Measurements from ENCODE around the gene RORC.

GRCh38 chr1:151762941-151763921, 68.4 kb downstream of the RORC start, which contains the start of gene MRPL9:
- TF ChIP-seq CTCF (IDR thresholded peaks at IDR 0.05; ENCODE audit: low read depth, low read length) (no peak), POLR2A (IDR thresholded peaks at IDR 0.05; ENCODE audit: extremely low read depth, insufficient read length) (peak; percentile 66)
